Activated T-cell treated with anti-CD3 and anti-CD28 coated beads, Interleukin-2, amount 50 U/mL, for 24 hours (primary cell): ENCODE measurements around the gene NEK11.
"Not testable (repeated sequence)": the region's sequence is repeated elsewhere in the genome, so short reads cannot be mapped to it uniquely, and the experiment has no call there.

ENCODE experiments used
- DNase-seq: peaks from one replicate; pipeline ENCODE4 v3.0.0-alpha.2; 2020
- H3K27ac Mint-ChIP-seq: 2 replicates; pipeline ENCODE4 v1.8.0; 2020; ENCODE audit warnings: mild to moderate bottlenecking, mixed read lengths
- H3K27me3 Mint-ChIP-seq: 2 replicates; pipeline ENCODE4 v1.8.0; 2020; ENCODE audit warnings: mixed read lengths
- H3K36me3 Mint-ChIP-seq: 2 replicates; pipeline ENCODE4 v1.8.0; 2020; ENCODE audit warnings: low read depth, mixed read lengths
- H3K4me1 Mint-ChIP-seq: 2 replicates; pipeline ENCODE4 v1.8.0; 2020; ENCODE audit warnings: low read depth, mixed read lengths
- H3K4me3 Mint-ChIP-seq: 2 replicates; pipeline ENCODE4 v1.8.0; 2020; ENCODE audit warnings: mild to moderate bottlenecking, moderate library complexity, mixed read lengths
- H3K9me3 Mint-ChIP-seq: 2 replicates; pipeline ENCODE4 v1.8.0; 2020; ENCODE audit warnings: mixed read lengths

NEK11 gene

GRCh38 chr3:131380821-131381444 is 354.3 kb downstream of the NEK11 start:
- Mint-ChIP-seq H3K27ac (peak overlapping the region; percentile 93), H3K4me3 (peak overlapping the region; percentile 93)

DNA sequence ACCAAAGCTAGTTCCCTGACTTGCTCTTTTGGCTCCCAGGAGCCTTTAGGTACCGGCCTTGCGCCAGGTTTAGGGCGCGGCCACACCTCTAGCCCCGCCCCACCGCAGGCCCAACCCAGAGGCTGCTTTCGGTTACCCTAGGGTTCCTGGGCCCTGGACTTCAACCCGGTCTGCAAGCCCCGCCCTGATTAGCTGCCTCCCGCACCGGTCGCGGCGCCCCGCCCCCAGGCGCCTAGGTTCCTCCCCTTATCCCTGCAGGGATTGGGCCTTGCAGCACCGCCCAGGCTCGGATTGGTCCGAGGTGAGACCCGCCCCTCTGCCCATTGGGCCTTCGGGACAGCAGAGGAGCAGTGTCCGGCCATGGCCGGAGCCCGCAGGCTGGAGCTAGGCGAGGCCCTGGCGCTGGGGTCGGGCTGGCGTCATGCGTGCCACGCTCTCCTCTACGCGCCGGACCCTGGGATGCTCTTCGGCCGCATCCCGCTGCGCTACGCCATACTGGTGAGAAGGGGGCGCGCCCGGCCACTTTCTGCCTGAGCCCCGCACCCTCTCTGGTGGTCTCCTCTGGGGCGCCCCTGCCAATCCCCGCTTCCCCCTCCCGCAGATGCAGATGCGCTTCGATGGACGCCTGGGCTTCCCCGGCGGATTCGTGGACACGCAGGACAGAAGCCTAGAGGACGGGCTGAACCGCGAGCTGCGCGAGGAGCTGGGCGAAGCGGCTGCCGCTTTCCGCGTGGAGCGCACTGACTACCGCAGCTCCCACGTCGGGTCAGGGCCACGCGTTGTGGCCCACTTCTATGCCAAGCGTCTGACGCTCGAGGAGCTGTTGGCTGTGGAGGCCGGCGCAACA is 355.0 kb downstream of the NEK11 start, which contains the start of gene NUDT16:
NUDT16 (plus strand) TSS at position 330 of the 847 bp plus-strand sequence; CDS start at position 361, 31 bp downstream.
- peaks cover 29% of the 10 kb centered on the region for H3K4me1 Mint-ChIP-seq
- H3K27ac Mint-ChIP-seq: peak within 1 kb of the TSS; percentile 93
- H3K9me3 Mint-ChIP-seq: no peaks in the 10 kb centered on the region
- no peaks in the 10 kb centered on the region for H3K27me3 Mint-ChIP-seq
- H3K4me3 Mint-ChIP-seq: peak within 1 kb of the TSS; percentile 93
- peaks cover 18% of the 10 kb centered on the region for H3K36me3 Mint-ChIP-seq
- DNase-seq: peak; percentile 98

More at GRCh38 chr3:131380821-131381444, 354.3 kb downstream of the NEK11 start:
- peak; percentile 34 for DNase-seq
- Mint-ChIP-seq H3K36me3 (peaks cover 21% of the 10 kb centered on the region), H3K4me1 (peaks cover 22% of the 10 kb centered on the region)
- not testable (repeated sequence) for H3K9me3 Mint-ChIP-seq, H3K27me3 Mint-ChIP-seq

DNA sequence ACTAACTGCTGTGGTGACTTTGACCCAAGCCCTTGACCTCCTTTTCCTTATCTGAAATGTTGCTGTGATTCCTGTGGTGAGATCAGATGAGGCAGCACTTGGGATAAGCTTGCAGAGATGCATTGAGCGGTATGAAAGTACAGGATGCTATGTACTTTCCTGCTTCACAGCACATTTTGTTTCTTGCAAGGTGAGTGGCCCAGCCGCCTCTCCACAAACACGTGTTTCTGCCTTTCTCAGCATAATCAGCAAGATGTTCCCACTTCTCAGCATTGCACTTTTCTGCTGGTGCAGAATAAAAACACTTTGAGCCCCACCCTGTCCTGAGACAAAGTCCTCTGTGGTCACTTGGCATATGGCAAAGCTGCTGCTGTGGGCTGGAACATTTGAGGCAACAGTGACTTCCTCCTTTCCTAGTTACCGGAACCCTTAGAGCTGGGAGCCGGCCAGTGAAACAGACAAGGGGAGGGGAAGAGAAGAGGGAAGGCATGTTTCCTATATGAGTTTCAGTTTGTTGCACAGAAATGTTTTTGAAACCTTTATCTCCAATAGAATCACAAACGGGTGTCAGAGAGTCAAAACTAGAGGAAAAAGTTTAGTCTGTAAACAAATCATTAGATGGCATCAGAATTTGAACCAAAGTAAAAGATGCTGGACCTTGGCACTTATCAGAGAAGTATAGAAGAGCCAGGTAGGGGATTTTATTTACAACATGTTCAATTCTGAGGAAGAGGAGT is 359.9 kb downstream of the NEK11 start:
- DNase-seq: no peak
- Mint-ChIP-seq H3K27me3 (no peaks in the 10 kb centered on the region), H3K9me3 (no peaks in the 10 kb centered on the region), H3K4me3 (no peak overlapping the region), H3K36me3 (peaks cover 12% of the 10 kb centered on the region), H3K27ac (peak overlapping the region; percentile 28), H3K4me1 (peaks cover 28% of the 10 kb centered on the region)

DNA sequence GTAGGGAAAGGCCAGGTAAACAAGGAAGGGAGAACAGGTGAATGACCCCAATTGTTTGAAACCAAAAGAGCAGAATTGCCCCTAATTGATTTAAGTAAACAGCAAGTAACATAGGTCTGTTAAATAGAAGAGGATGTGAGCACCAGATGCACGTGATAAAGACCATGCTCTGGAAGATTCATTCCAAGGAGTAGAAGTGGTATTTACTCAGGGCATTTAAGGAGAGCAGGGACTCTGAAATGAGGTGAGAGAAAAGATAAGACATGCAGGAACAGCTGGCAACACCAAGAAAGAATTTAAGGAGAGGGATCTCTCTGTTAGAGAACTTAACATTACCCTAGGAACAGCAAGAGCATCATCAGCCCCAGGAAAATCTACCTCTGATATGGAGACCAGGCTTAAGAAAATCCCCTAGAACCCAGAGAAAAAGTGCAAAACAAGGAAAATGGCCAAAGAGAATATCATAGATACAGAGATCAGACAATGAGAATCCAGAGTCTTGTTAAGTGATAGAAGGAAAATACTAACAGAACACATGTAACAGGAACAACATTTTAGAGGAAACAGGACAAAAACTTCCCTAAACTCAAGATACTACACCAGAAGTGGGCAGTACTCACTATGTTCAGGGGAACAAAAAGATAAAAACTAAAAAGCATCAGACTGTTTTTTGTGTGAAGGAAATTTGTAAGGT is 361.3 kb downstream of the NEK11 start:
- Mint-ChIP-seq H3K4me1 (peaks cover 21% of the 10 kb centered on the region), H3K27ac (no peak overlapping the region)
- no peak for DNase-seq

DNA sequence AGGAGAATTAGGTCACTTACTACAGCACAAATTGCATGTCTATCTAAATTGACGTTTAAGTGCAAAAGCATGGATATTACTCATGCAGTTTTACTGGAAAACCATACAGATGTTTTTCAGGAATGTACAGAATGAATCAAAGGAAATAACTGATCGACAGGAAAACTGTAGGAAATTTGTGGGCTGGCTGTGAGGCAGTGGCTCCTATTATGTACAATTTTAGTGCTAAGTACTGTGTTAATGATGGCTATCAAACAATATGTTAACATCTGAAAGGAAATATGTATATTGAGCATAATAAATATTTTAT is 361.8 kb downstream of the NEK11 start:
- Mint-ChIP-seq H3K4me1 (peaks cover 21% of the 10 kb centered on the region), H3K27ac (no peak overlapping the region), H3K27me3 (no peaks in the 10 kb centered on the region), H3K4me3 (no peak overlapping the region), H3K9me3 (no peaks in the 10 kb centered on the region), H3K36me3 (peaks cover 10% of the 10 kb centered on the region)
- DNase-seq: no peak

More for the DNA sequence above, 361.3 kb downstream of the NEK11 start:
- Mint-ChIP-seq H3K4me3 (no peak overlapping the region), H3K36me3 (peaks cover 10% of the 10 kb centered on the region), H3K9me3 (no peaks in the 10 kb centered on the region), H3K27me3 (no peaks in the 10 kb centered on the region)

GRCh38 chr3:131390331-131390730 is 363.7 kb downstream of the NEK11 start:
- H3K27me3 Mint-ChIP-seq: no peaks in the 10 kb centered on the region
- DNase-seq: no peak
- H3K9me3 Mint-ChIP-seq: no peaks in the 10 kb centered on the region
- H3K4me3 Mint-ChIP-seq: no peak overlapping the region
- no peak overlapping the region for H3K27ac Mint-ChIP-seq
- peaks cover 2% of the 10 kb centered on the region for H3K36me3 Mint-ChIP-seq
- peaks cover 18% of the 10 kb centered on the region for H3K4me1 Mint-ChIP-seq

- Mint-ChIP-seq H3K4me1 (peaks cover 1% of the 10 kb centered on the region), H3K9me3 (no peaks in the 10 kb centered on the region), H3K27me3 (no peaks in the 10 kb centered on the region), H3K27ac (no peak overlapping the region), H3K4me3 (no peak overlapping the region), H3K36me3 (no peaks in the 10 kb centered on the region)
- no peak for DNase-seq
These were observed 366.4 kb downstream of the NEK11 start for GRCh38 chr3:131393051-131393450.

DNA sequence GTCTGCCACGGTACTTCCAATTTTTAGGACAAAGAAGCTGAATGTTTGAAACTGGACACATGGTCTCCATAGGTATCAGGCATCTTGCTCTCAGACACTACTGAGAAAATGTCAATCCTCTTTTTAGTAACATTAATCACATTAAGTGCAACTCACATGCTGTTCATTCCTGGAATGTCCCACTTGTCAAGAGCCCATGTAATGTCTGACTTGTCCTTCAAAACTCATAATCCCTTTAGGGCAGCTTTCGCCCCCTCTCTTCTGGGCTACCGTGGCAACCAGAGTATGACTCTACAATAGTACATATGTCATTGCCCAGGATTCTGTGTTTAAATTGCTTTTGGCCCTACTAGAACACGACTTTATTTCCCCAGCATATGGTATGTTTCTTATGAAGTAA is 367.2 kb downstream of the NEK11 start:
- Mint-ChIP-seq H3K36me3 (no peaks in the 10 kb centered on the region), H3K27me3 (no peaks in the 10 kb centered on the region), H3K27ac (no peak overlapping the region), H3K4me3 (no peak overlapping the region), H3K4me1 (no peaks in the 10 kb centered on the region), H3K9me3 (no peaks in the 10 kb centered on the region)
- no peak for DNase-seq

- no peak overlapping the region for H3K4me3 Mint-ChIP-seq
- no peaks in the 10 kb centered on the region for H3K27me3 Mint-ChIP-seq
- H3K27ac Mint-ChIP-seq: no peak overlapping the region
- H3K36me3 Mint-ChIP-seq: no peaks in the 10 kb centered on the region
- no peaks in the 10 kb centered on the region for H3K9me3 Mint-ChIP-seq
- no peak for DNase-seq
- no peaks in the 10 kb centered on the region for H3K4me1 Mint-ChIP-seq
These were observed 367.7 kb downstream of the NEK11 start for GRCh38 chr3:131394400-131394799.

- Mint-ChIP-seq H3K9me3 (no peaks in the 10 kb centered on the region), H3K27ac (no peak overlapping the region), H3K4me3 (no peak overlapping the region), H3K4me1 (no peaks in the 10 kb centered on the region), H3K36me3 (no peaks in the 10 kb centered on the region), H3K27me3 (no peaks in the 10 kb centered on the region)
- no peak for DNase-seq
These were observed 369.5 kb downstream of the NEK11 start for GRCh38 chr3:131396170-131396569.

- Mint-ChIP-seq H3K27ac (no peak overlapping the region), H3K27me3 (no peaks in the 10 kb centered on the region), H3K36me3 (no peaks in the 10 kb centered on the region), H3K9me3 (no peaks in the 10 kb centered on the region), H3K4me1 (peaks cover 1% of the 10 kb centered on the region), H3K4me3 (no peak overlapping the region)
- DNase-seq: no peak
These were observed 371.2 kb downstream of the NEK11 start for GRCh38 chr3:131397889-131398288.
